Measurements from ENCODE around the gene GZMM.

DNA sequence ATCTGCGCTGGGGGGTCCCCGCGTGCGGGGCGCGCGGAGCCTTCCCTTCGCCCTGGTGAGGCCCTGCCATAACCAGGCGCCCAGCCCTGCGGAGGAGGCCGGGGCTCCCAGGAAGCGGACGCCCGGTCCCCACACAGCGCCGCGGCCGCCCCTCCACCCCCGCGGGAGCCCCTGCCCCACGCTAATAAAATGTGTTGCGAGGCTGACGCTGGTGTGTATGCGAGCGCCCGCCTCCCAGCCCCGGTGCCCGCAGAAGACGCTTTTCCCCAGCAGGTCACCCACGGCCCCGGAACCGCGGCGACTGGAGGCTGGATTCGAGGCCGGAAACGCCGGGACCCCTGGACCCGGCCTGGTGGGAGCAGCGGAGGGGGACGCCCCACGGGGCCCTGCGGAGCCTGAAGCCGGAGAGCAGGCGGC is 24.4 kb upstream of the GZMM start:
- TF ChIP-seq, protein P1, sequence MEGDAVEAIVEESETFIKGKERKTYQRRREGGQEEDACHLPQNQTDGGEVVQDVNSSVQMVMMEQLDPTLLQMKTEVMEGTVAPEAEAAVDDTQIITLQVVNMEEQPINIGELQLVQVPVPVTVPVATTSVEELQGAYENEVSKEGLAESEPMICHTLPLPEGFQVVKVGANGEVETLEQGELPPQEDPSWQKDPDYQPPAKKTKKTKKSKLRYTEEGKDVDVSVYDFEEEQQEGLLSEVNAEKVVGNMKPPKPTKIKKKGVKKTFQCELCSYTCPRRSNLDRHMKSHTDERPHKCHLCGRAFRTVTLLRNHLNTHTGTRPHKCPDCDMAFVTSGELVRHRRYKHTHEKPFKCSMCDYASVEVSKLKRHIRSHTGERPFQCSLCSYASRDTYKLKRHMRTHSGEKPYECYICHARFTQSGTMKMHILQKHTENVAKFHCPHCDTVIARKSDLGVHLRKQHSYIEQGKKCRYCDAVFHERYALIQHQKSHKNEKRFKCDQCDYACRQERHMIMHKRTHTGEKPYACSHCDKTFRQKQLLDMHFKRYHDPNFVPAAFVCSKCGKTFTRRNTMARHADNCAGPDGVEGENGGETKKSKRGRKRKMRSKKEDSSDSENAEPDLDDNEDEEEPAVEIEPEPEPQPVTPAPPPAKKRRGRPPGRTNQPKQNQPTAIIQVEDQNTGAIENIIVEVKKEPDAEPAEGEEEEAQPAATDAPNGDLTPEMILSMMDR (IDR thresholded peaks at IDR 0.05), result no peak
- no peak for TF ChIP-seq POLR2A (IDR thresholded peaks at IDR 0.05)

Data from adrenal gland (tissue), 5 donors.